GM18951 (cell line): ENCODE measurements around the gene CCDC92B.
"Not testable (repeated sequence)": the region's sequence is repeated elsewhere in the genome, so short reads cannot be mapped to it uniquely, and the experiment has no call there.

ENCODE experiments used
- POLR2A ChIP-seq: IDR thresholded peaks from 4 replicates; pipeline ENCODE4 v1.6.1; 2011; ENCODE audit warnings: mild to moderate bottlenecking; ENCODE audit not compliant: insufficient read length, insufficient read depth; ENCODE audit errors: extremely low read depth
- in situ Hi-C: fragments of 300-500 bp; cut with MboI; formaldehyde crosslinking; loops from one replicate; pipeline ENCODE4 v1.12.0; 2022; ENCODE audit warnings: low sequenced_read_pairs, mixed read lengths, inconsistent platforms; ENCODE audit not compliant: unreplicated experiment

The CCDC92B gene

DNA sequence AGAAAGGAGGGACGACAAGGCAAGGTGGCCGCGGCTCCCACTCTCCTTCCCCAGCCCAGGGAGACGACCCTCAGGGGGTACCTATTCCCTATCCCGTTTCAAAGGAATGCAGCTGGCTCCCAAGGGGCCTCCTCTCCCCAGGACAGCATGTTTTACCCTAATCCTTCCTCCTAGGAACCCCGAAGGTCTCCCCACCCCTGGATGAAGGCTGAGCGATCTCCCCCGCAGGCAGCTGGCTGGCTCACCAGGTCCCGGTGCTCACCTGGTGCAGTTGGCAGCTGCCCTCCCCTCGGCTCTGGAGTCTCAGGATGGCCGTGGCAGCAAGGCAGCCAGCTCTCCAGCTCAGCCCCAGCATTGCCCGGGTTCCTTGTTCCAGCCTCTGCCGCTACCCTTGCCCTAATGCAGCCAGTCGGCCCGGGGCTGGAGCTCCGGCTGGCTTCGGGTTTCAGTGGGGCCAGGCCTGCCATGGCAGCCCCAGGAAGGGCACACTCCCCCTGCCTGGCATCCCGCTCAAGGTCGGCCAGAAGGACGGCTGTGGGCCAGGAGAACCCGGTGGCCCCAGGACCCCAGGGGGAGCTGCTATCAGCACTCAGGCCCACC is 42.4 kb downstream of the CCDC92B start:
- TF ChIP-seq POLR2A = no peak
- in situ Hi-C loops = no loop called here

DNA sequence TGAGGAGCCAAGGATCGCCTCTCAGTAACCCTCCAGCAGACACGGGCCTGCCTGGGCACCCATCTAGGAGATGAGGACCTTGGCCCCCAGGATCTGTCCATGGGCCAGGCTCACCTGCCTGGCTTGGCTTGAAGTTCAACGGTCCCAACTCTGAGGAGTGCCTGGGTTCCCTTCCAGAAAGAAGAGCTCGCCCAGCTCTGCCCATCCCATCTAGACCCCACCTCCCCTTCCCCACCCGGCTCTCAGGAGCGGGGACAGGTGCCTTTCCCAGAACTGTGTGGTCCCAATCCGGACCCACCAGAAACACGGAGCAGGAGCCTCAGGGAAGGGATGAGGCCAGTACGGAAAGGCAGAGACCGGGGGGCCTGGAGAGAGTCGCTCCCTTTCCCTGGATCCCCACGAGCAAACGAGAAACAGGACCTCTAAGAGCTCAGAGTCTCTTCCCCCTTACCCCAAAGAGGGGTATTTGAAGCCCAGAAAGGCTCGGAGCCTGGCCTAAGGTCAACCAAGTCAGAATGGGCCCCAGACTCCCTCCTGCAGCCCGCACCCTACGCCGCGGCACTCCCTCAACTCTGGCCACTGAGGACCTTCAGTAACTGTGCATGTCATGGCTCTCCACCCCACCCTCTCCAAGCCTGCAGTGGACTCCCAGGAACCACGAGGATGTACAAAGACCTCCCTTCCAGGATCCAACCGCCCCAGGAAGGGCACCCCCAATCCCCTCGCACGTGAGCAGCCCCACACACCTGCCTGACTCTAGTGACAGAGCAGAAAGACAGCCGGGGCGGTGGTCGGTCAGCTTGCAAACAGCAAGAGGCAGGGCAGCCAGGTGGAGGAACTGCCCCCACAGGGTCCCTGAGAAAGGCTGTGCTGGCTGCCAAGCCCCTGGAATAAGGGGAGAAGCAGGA is 43.3 kb downstream of the CCDC92B start:
- in situ Hi-C loops = no loop called here
- TF ChIP-seq POLR2A = no peak

DNA sequence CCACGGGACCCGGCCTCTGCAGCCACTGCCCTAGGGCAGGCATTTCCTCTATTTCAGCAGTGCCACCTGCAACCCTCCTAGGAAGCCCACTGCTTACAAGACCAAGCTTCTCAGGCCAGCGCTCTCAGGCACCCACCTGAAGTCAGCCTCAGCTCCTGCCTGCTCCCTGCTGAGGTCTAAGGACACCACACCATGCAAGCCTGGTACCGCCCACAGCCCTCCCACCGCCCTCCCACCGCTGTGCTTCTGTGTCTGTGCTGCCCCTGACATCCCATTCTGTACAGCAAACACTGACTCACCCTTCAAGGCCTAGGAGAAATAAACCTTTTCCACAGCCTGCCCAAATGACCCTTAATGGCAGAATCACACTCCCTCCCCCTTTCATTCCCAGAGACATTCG is 44.2 kb downstream of the CCDC92B start:
- in situ Hi-C loops = no loop called here
- no peak for TF ChIP-seq POLR2A

DNA sequence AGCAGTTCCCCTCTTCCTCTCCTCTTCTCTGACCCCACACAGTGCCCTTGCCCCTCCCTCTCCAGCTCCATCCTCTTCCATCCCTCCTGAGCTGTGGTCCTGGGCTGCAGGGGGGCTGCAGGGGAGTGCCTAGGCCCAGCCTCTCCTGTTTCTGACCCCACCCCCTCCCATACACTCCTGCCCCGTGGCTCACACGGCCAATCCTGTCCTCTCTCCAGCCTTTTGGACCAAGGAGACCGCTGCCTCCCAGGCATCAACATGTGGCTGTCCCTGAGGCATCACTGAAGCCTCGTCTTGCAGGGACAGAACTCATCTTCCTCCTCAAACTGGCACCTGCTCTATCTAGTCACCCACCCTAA is 44.6 kb downstream of the CCDC92B start:
- in situ Hi-C loops = no loop called here
- TF ChIP-seq POLR2A = no peak

DNA sequence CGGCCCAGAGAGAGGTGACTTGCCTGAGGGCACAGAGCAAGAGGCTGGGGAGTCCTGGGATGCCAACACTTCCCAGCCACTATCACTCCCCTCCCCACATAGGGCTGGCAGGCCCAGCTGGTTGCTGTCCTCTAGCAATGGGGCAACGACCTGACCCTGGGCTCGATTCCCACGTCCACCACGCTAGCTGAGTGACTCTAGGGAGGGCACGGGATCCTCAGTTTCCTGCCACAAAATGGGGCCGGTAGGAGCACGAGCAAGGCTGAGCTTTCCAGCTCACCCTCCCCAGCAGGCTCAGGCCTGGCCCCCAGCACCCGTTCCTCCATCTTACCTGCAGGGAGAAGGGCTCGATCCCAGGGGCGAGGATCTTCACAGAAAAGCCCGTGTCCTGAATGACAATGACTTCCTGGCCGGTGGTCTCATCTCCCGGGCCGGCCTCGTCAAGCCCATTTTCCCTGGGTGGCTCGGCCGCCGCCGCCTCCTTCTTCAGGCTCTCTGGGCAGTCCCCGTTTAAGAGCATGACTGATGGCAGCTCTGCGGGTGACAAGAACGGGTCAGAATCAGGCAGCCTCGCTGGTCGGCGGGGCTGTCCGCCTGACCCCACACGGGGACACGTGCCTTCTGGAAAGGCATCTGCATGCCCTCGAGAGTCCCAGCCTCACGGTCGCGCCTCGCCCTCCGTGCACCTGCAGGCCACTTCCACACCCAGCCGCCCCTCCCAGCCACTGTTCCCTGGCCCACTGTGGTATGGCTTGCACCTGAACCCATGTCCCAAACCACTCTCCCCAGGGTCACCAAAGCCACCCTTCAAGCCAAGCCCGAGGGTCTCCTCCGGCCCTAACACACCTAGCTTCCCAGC is 45.2 kb downstream of the CCDC92B start:
- TF ChIP-seq POLR2A = no peak
- in situ Hi-C loops = no loop called here

DNA sequence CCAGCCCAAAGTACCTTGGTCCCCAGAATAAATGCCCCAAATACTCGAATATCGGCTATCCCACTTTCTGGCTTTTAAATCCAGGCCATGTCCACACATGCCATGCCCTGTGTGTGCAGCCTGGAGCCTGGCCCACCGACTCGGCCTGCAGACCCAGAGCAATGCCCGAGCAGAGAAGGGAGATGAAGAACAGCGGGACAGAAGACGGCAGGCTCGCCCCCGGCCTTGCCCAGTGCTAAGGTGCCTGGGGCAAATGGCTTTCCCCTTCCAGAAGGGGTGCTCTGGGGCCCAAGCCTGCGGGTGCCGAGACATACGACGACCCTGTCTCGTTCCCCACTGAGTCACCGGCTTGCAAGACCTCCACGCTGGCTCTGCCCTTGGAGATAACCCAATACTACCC is 45.8 kb downstream of the CCDC92B start:
- in situ Hi-C loops = no loop called here
- no peak for TF ChIP-seq POLR2A

DNA sequence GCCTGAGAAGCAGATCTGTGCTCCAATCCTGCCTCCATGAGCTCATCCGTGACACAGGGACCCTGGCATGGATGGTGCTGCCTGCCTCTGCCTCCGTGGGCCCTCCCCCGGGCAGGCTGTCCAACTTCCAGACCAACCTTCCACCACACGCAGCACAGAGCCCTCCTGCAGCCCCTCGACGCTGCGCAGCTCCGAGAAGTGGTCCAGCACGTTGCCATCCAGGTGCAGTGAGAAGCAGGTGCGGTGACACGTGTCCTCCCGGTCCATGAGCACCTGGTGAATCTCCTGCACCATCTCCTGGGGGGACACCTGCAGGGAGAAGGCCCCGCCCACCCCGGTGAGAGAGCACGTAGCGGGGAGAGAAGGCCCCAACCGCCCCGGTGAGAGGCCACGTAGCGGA is 46.3 kb downstream of the CCDC92B start:
- no peak for TF ChIP-seq POLR2A
- in situ Hi-C loops = no loop called here

DNA sequence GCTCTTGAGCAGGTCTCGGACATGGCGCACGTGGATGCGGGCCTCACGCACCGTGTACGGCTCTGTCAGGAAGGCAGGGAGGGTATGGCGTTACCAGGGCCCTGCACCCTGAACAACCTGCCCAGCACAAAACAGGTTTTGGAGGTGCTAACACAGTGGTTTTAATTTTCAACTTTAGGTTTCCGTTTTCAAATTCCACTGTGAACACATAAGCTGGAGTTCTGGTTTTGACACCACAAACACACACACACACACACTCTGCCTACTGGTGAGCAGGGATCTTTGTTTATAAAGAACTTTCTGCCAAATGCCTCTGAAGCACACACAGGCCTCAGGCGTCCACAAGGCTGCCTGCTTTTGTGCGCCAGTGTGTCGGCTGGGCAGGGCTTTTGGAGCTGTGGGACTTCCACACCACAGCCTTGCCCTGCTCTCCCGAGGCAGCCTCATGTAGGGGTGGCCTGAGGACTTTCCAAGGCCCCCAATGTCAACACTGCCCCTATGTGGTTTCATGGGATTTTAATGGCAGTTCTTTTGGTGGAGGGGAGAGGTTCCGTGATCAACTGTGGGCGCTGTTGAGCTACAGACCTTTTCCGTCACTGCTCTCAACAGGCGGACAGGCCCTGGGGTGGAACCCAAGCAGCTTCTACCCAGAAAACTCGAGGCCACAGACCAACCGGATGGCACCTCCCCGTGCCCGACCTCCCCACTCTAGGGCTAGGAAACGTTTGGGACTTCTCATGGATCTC is 47.3 kb downstream of the CCDC92B start:
- in situ Hi-C loops = no loop called here

DNA sequence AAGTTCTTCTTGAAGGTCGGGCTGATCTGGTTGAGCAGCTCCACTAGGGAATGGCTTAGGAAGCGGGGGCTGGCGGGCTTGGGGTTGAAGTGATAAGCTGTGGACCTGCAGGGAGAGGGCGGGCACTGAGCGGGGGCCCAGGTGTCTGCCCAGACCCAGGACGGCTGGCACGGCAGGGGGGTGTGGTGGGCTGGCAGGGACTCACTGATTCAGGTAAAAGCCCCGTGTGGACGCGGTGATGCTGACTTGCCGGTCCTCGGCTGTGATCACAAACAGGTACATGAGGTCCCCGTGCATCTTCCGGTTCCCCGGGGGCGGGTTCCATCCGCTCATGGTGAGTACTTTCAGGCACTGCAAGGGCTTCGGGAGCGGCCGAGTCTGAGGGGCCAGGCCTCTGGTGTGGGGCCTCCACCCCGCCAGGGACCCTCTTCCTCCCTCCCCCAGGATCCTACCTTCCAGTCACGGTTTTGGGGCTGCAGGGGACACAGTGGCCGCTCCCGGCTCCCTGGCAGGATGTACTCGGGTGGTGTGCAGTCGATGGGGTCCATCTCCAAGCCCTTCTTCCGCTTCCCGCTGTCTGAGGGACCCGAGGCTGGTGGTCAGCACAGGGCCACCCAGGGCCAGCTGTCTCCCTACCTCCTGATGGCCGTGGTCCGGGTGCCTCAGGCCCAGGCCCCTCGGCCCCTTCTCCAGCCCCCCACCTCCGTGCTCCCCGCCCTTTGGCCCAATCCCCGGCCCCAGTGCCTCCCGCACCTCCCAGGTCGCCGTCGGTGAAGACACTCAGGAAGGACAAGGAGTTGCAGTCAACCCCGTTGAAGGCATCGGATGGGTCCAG is 48.1 kb downstream of the CCDC92B start:
- in situ Hi-C loops = no loop called here
- TF ChIP-seq POLR2A = peak; percentile 2

More for the DNA sequence above, 47.3 kb downstream of the CCDC92B start:
- no peak for TF ChIP-seq POLR2A

DNA sequence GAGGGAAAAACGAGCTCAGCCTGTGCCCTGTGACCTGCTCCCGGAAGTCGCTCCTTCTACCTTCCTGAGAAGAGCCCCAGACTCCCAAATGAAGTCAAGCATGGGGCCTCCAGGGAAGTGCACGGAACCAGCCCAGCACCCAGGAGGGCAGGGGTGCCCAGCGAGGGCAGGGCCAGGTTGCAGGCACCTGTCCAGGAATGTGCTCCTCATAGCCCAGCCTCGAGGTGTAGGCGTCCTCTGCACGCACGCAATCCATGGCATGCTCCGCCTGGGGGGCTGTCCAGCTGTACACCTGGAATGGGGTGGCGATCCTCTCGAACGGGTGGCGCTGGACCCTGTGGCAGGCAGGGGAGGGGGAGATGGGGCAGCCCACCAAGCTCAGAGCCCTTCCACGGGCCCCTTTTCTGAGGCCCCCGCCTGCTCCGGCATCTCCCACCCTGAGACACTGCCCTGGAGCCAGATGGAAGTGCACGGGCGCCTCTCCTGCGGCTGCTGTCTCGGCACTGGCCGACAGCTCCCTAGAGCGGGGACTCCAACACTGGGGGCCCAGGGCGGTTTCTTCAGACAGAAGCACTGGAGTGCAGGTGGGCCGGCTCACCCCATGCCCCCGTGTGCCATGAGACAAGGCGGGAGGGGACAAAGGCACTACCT is 48.8 kb downstream of the CCDC92B start:
- in situ Hi-C loops = no loop called here

DNA sequence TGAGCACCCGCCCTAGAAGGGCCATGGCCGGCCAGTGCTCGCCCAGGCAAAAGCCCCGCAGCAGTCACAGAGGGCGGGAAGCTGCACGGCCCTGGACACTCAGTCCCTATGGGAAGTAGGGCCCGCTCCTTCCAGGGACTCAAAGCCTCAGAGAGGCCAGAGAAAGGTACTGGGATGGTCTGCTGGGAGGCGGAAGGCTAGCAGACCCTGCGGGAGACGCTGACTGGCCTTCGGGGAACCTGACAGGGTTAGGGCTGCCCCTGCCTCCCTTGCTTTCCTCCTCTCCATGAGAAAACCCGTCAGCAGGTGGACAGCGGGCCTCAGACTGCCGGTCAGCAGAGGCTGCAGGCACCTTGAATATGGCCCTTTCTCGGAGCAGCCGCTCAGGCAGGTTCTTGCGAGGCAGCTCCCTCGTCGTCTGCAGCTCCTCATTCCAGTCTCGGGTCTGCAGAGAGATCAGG is 49.4 kb downstream of the CCDC92B start:
- in situ Hi-C loops = no loop called here
- TF ChIP-seq POLR2A = no peak

More for the DNA sequence above, 48.8 kb downstream of the CCDC92B start:
- TF ChIP-seq POLR2A = peak; percentile 6

DNA sequence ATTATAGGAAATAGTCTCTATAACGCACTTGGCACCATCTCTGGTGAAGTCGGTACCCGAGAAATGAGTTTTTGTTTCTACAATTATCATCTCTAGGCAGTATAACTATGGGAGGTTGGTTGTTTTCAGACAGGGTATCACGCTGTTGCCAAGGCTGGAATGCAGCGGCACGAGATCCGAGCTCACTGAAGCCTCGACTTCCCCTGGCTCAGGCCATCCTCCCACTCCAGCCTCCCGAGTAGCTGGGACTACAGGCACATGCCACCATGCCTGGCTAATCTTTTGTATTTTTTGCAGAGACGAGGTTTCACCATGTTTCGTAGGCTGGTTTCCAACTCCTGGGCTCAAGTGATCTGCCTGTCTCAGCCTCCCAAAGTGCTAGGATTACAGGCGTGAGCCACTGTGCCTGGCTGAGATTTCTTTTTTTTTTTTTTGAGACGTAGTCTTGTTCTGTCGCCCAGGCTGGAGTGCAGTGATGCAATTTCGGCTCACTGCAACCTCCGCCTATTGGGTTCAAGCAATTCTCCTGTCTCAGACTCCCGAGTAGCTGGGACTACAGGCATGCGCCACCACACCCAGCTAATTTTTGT is 50.1 kb downstream of the CCDC92B start:
- in situ Hi-C loops = not testable (repeated sequence)
